B cell (primary cell): ENCODE data around the gene PIP4K2A. TPM values are rescaled to one million over a fixed set of nuclear protein-coding genes. Genes with fewer than 3 reads are reported as not detected.
A peak's percentile ranks its signal among the peaks of the same experiment; 100 is the strongest.

Experiments used
- ATAC-seq: fragments of 200-7000 bp; cut with Tn5 transposase; one replicate; pipeline ENCODE4 v1.10.0; 2021; ENCODE audit warnings: low read depth, mild to moderate bottlenecking, moderate number of reproducible peaks, moderate library complexity
- CTCF ChIA-PET: fragments of 350-600 bp; sonication (Branson Sonifier 250); formaldehyde crosslinking; loops from one replicate; lab custom pipeline; 2021; ENCODE audit warnings: antibody characterized with exemption, inconsistent platforms; lab: Charles Lee
- POLR2A ChIA-PET: fragments of 350-600 bp; sonication (Branson Sonifier 250); formaldehyde crosslinking; loops from one replicate; lab custom pipeline; 2021; ENCODE audit warnings: antibody characterized with exemption; lab: Charles Lee
- DNase-seq: peaks from one replicate; pipeline ENCODE4 v3.0.0; 2013
- H2AFZ ChIP-seq: 2 replicates; pipeline ENCODE4 v1.6.1; 2012; ENCODE audit warnings: mild to moderate bottlenecking, low read depth, low read length; ENCODE audit not compliant: insufficient read depth, poor library complexity, severe bottlenecking
- H3K27ac ChIP-seq, 2 donors: 1 replicate in 1 of 2; 2 replicates in 1 of 2; pipeline ENCODE4 v1.5.1; 2012 to 2013; ENCODE audit warnings: low read length in 2 of 2, mild to moderate bottlenecking in 2 of 2, moderate library complexity in 1 of 2
- H3K27me3 ChIP-seq, 4 experiments: fragments of 200-600 bp in 1 of 4; sonication (generic) in 1 of 4; replicated peaks in 1 of 4; 1 replicate in 2 of 4; 2 replicates in 2 of 4; pipeline versions ENCODE4 v1.6.1 to v1.7.0; 2013 to 2016; ENCODE audit warnings: low read length in 3 of 4, mild to moderate bottlenecking in 2 of 4, mixed read lengths in 1 of 4, moderate library complexity in 1 of 4; ENCODE audit not compliant: insufficient read depth in 4 of 4, control insufficient read depth in 3 of 4; ENCODE audit errors: control extremely low read depth in 1 of 4
- H3K36me3 ChIP-seq, 2 experiments: replicated peaks in 1 of 2; 1 replicate in 1 of 2; 2 replicates in 1 of 2; pipeline versions ENCODE4 v1.6.1 to v1.7.1; 2013; ENCODE audit warnings: low read length in 1 of 2; ENCODE audit not compliant: insufficient read depth in 2 of 2, control insufficient read depth in 1 of 2; ENCODE audit errors: control extremely low read depth in 1 of 2, extremely low read depth in 1 of 2
- H3K4me1 ChIP-seq, 2 donors: fragments of 200-600 bp in 1 of 2; sonication (generic) in 1 of 2; 1 replicate in 1 of 2; 2 replicates in 1 of 2; pipeline versions ENCODE4 v1.5.1 to v1.6.1; 2013 to 2017; ENCODE audit warnings: low read length in 2 of 2; ENCODE audit not compliant: control insufficient read depth in 2 of 2, insufficient read depth in 2 of 2
- H3K4me2 ChIP-seq: replicated peaks from 2 replicates; pipeline ENCODE3; 2012; ENCODE audit warnings: mild to moderate bottlenecking, low read depth, low read length; ENCODE audit not compliant: poor library complexity, severe bottlenecking
- H3K4me3 ChIP-seq, 5 experiments: fragments of 200-600 bp in 1 of 5; sonication (generic) in 1 of 5; 1 replicate in 3 of 5; 2 replicates in 2 of 5; pipeline versions ENCODE4 v1.5.1 to v1.7.0; 2011 to 2016; ENCODE audit warnings: low read length in 4 of 5, mild to moderate bottlenecking in 4 of 5, low read depth in 2 of 5, control low read depth in 1 of 5, moderate library complexity in 1 of 5; ENCODE audit not compliant: insufficient read depth in 1 of 5; ENCODE audit errors: control extremely low read depth in 1 of 5, extremely low read depth in 1 of 5
- H3K79me2 ChIP-seq: fragments of 200-600 bp; sonication (generic); one replicate; pipeline ENCODE4 v1.6.0; 2016; ENCODE audit warnings: low read length; ENCODE audit not compliant: control insufficient read depth, insufficient read depth
- H3K9ac ChIP-seq: fragments of 200-600 bp; sonication (generic); 2 replicates; pipeline ENCODE4 v1.6.1; 2017; ENCODE audit warnings: mild to moderate bottlenecking, low read length, moderate library complexity
- H3K9me3 ChIP-seq, 3 donors: one replicate each; pipeline versions ENCODE4 v1.6.1 to v1.7.1; 2013; ENCODE audit warnings: low read length in 2 of 3; ENCODE audit not compliant: control insufficient read depth in 2 of 3, insufficient read depth in 1 of 3; ENCODE audit errors: control extremely low read depth in 1 of 3
- H4K20me1 ChIP-seq: 2 replicates; pipeline ENCODE4 v1.6.0; 2012; ENCODE audit warnings: mild to moderate bottlenecking, low read length; ENCODE audit not compliant: insufficient read depth, control insufficient read depth, poor library complexity, severe bottlenecking
- H3K27ac Mint-ChIP-seq: one replicate; pipeline ENCODE4 v1.8.0; 2021; ENCODE audit warnings: mixed read lengths
- H3K27me3 Mint-ChIP-seq: one replicate; pipeline ENCODE4 v1.8.0; 2021; ENCODE audit warnings: mixed read lengths
- H3K4me1 Mint-ChIP-seq: one replicate; pipeline ENCODE4 v1.8.0; 2021; ENCODE audit warnings: mixed read lengths
- H3K4me3 Mint-ChIP-seq: one replicate; pipeline ENCODE4 v1.8.0; 2021; ENCODE audit warnings: mixed read lengths
- H3K9me3 Mint-ChIP-seq: one replicate; pipeline ENCODE4 v1.8.0; 2022; ENCODE audit warnings: mixed read lengths; ENCODE audit not compliant: insufficient read depth
- CTCF ChIP-seq: fragments of 200-600 bp; IDR thresholded peaks from one replicate; pipeline ENCODE4 v1.8.0; 2022; ENCODE audit warnings: antibody characterized with exemption, mild to moderate bottlenecking
- EZH2 ChIP-seq: IDR thresholded peaks from 2 replicates; pipeline ENCODE4 v1.6.1; 2012; ENCODE audit warnings: borderline replicate concordance, low read depth, mild to moderate bottlenecking, moderate library complexity, low read length; ENCODE audit not compliant: insufficient read depth, poor library complexity, severe bottlenecking
- WGBS: methylation state at CpG from one replicate; pipeline ENCODE4 v1.1.5; 2013; ENCODE audit warnings: missing lambda C conversion rate; ENCODE audit not compliant: insufficient coverage; 5-methylcytosine and 5-hydroxymethylcytosine counted together
- intact Hi-C: fragments of 100-400 bp; cut with micrococcal nuclease; formaldehyde crosslinking; loops from one replicate; pipeline ENCODE4 v1.10.0; 2022
- polyA plus RNA-seq: library from polyadenylated mRNA; depleted of rRNA; stranded (reverse); fragments of >200 nt; gene quantifications from 2 replicates; pipeline ENCODE4 v1.2.3, GENCODE V29; 2012
- total RNA-seq, 2 donors: library from RNA; stranded (reverse); fragments of 120-200 nt in 1 of 2; gene quantifications; 1 replicate in 1 of 2; 2 replicates in 1 of 2; pipeline versions ENCODE4 v1.2.3 to v1.2.4, GENCODE V29; 2013 to 2022

PIP4K2A gene
- total and polyA plus RNA-seq, 2 donors (not counting 1 experiment from before 2014, with no cell fraction given), result 21.8 to 103 TPM

GRCh38 chr10:22704471-22704911 is 9.9 kb downstream of the PIP4K2A start:
- DNase-seq, result peak; percentile 61
- peaks cover 79 to 80% of the 10 kb centered on the region in 2 donors for H3K4me1 ChIP-seq
- H3K9me3 ChIP-seq, result peaks cover 0 to 9% (median 2%) of the 10 kb centered on the region in 3 donors
- peak overlapping the region; percentile 79 for H3K4me3 Mint-ChIP-seq
- H3K4me1 Mint-ChIP-seq, result peaks cover 90% of the 10 kb centered on the region
- H2AFZ ChIP-seq, result no peak overlapping the region
- H3K4me3 ChIP-seq, result peak overlapping the region in 2 of 5 experiments; percentile 12 to 16
- peaks cover 100% of the 10 kb centered on the region for H3K79me2 ChIP-seq
- no peaks in the 10 kb centered on the region for H3K27me3 Mint-ChIP-seq
- CTCF ChIA-PET, result interaction anchor here (0.7 to 1.8 kb wide), 7 partner anchors 8 to 131 kb away, joined by 3 to 8 read pairs (median 4); no protein-coding TSS in a partner anchor
- peak; percentile 70 for ATAC-seq
- POLR2A ChIA-PET, result interaction anchor here (0.6 to 2.2 kb wide), 6 partner anchors 9 to 451 kb away, joined by 3 to 10 read pairs (median 8); partner anchors contain the start of gene PIP4K2A
- no peak overlapping the region for H3K9ac ChIP-seq
- no peaks in the 10 kb centered on the region for H3K27me3 ChIP-seq
- H3K4me2 ChIP-seq, result peak overlapping the region; percentile 33
- TF ChIP-seq EZH2, result no peak
- no peak for TF ChIP-seq CTCF
- peaks cover 3% of the 10 kb centered on the region for H3K9me3 Mint-ChIP-seq
- intact Hi-C loops, result loop anchor here (1.0 kb wide), 1 partner anchor 8 kb away; no protein-coding TSS in a partner anchor
- WGBS, result no CpG with 5 or more reads among the region's 4 CpGs
- H3K27ac ChIP-seq, result peak overlapping the region; percentile 25 to 57
- H3K27ac Mint-ChIP-seq, result peak overlapping the region; percentile 91
- peaks cover 0 to 3% of the 10 kb centered on the region in 2 experiments for H3K36me3 ChIP-seq
- H4K20me1 ChIP-seq, result peaks cover 47% of the 10 kb centered on the region

- 93% methylated on average over 3 of the region's 4 CpGs for WGBS
- Histone ChIP-seq H4K20me1 (peaks cover 49% of the 10 kb centered on the region), H3K4me2 (no peak overlapping the region), H3K79me2 (peaks cover 100% of the 10 kb centered on the region), H3K4me1 (peaks cover 64 to 68% of the 10 kb centered on the region in 2 donors), H3K36me3 (no peaks in the 10 kb centered on the region), H3K27ac (no peak overlapping the region), H2AFZ (no peak overlapping the region), H3K9ac (no peak overlapping the region), H3K27me3 (no peaks in the 10 kb centered on the region), H3K9me3 (peaks cover 0 to 9% (median 2%) of the 10 kb centered on the region in 3 donors), H3K4me3 (no peak overlapping the region)
- H3K27me3 Mint-ChIP-seq, result no peaks in the 10 kb centered on the region
- ATAC-seq, result no peak
- ChIA-PET CTCF (no interaction called here), POLR2A (no interaction called here)
- intact Hi-C loops, result no loop called here
- TF ChIP-seq CTCF (no peak), EZH2 (no peak)
- H3K27ac Mint-ChIP-seq, result peak overlapping the region; percentile 64
- H3K4me1 Mint-ChIP-seq, result peaks cover 77% of the 10 kb centered on the region
- peaks cover 3% of the 10 kb centered on the region for H3K9me3 Mint-ChIP-seq
- H3K4me3 Mint-ChIP-seq, result no peak overlapping the region
- DNase-seq, result no peak
These were observed 12.0 kb downstream of the PIP4K2A start for GRCh38 chr10:22702348-22702747.
